ENCODE measurements around the gene RIPK4.

RIPK4 gene

GRCh38 chr21:41745026-41745820 is 21.6 kb downstream of the RIPK4 start:
- no peaks in the 10 kb centered on the region for H3K4me1 Mint-ChIP-seq (ENCODE audit: low read depth)
- no peaks in the 10 kb centered on the region for H3K36me3 Mint-ChIP-seq
- H3K27me3 Mint-ChIP-seq, result no peaks in the 10 kb centered on the region
- no peak overlapping the region for H3K4me3 Mint-ChIP-seq
- no peaks in the 10 kb centered on the region for H3K9me3 Mint-ChIP-seq (ENCODE audit: low read depth)
- H3K27ac Mint-ChIP-seq, result no peak overlapping the region

DNA sequence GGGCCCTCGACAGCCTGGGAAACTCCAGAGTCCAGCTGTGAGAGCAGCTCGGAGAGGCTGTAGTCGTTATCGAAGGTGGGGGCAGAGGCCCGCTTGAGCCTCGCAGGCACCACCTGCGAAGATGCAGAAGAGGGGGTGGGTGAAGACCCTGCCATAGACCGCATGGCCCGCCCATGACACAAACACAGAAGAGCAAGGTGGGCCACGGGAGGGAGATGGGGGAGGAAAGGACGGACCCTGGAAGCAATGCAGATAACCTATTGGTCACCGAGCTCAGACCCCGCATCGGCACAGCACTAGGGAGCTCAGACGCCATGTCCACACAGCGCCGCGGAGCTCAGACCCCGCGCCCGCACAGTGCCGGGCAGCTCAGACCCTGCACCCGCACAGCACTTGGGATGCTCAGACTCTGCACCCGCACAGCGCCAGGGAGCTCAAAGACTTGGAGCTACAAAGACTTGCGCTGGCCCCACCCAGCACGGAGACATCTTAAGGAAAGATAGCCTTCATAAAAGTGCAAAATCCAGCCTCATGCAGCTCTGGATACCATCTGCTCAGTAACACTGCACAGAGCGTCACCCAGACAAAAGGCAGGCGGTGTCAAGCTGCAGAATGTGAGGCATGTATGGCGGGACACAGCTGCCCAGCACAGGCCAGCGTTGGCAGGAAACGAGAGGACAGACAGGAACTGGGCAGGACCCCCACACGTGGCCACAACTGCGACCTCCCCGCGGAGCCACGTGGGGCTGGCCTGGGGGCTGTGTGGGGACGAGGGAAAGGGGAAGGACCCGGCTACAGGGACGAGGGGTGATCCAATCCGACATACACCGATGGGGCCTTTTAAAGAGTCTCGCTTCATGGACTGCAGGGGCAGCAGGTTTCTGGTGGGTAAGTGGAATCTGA is 22.6 kb downstream of the RIPK4 start:
- Mint-ChIP-seq H3K27me3 (no peaks in the 10 kb centered on the region), H3K36me3 (no peaks in the 10 kb centered on the region), H3K9me3 (ENCODE audit: low read depth) (no peaks in the 10 kb centered on the region), H3K27ac (no peak overlapping the region), H3K4me1 (ENCODE audit: low read depth) (no peaks in the 10 kb centered on the region), H3K4me3 (no peak overlapping the region)

DNA sequence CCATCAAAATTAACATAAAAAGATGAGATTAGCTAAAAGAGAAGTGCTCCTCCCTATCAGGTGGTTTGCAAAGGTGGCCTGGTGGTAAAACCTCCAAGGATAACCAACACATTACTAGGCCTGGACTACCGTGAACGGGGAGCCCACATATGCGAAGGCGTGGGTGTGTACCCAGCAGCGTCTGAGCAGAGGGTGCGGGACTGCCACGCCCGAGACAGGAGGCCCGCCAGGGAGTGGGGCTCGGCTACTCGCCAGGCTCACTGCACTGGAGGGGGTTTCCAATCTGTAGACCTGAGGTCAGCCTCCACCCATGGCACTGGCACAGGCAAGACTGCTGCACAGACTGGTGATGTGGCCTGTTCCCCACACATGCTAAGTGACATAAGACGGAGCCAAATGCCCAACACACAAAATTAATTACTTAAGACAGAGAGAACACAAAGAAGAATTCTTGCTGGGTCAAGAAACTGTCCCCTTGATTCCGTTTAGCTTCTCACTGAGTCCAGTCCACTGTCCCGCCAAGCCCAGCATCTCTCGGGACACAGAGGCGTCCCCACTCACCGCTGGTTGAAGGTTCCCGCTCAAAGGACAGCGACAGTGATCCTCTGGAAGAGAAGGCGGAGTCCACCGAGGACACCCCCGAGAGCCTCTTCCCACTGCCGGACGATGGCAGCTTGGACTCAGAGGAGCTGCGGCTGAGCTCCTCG is 23.4 kb downstream of the RIPK4 start:
- H3K9me3 Mint-ChIP-seq (ENCODE audit: low read depth), result no peaks in the 10 kb centered on the region
- no peaks in the 10 kb centered on the region for H3K4me1 Mint-ChIP-seq (ENCODE audit: low read depth)
- no peak overlapping the region for H3K27ac Mint-ChIP-seq
- H3K4me3 Mint-ChIP-seq, result no peak overlapping the region
- H3K36me3 Mint-ChIP-seq, result no peaks in the 10 kb centered on the region
- no peaks in the 10 kb centered on the region for H3K27me3 Mint-ChIP-seq

DNA sequence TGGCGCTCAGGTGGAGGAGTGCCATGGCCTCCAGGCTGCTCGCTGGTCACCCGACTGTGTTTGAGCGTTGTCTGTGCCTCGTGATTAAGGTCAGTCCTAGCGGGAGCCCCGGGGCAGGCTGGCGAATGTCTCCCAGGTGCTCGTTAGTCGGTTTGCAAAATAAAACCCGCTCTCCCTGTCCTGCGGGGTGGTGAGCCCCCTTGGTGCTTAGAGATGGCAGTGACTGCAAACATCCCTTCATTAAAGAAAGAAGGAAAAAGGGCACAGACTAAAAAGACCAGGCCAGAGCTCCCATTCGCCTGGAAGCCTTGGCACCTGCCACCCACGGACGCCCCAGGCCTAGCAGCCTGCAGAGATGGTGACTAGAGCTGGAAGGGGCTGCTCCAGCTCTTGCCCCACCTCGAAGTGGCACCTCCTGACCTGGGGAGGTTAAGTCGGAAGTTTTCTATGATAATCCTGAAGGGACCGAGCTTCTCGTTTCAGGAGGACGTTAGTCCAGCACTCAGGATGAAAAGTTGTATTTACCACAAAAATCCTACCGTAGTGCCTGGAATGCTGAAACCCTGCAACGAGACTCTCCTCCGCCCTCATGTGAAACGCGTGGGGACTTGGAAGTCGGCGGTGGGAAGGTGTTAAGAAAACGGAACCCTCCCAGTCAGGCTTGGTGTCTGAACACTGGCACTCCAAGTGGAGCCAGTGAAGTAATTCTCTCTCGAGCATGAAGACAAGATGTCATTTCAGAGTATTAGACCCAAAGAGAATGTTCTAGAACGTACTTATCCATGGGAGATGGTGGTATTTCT is 24.6 kb downstream of the RIPK4 start:
- no peaks in the 10 kb centered on the region for H3K9me3 Mint-ChIP-seq (ENCODE audit: low read depth)
- H3K4me1 Mint-ChIP-seq (ENCODE audit: low read depth), result no peaks in the 10 kb centered on the region
- H3K4me3 Mint-ChIP-seq, result no peak overlapping the region
- no peaks in the 10 kb centered on the region for H3K36me3 Mint-ChIP-seq
- H3K27ac Mint-ChIP-seq, result no peak overlapping the region
- no peaks in the 10 kb centered on the region for H3K27me3 Mint-ChIP-seq

DNA sequence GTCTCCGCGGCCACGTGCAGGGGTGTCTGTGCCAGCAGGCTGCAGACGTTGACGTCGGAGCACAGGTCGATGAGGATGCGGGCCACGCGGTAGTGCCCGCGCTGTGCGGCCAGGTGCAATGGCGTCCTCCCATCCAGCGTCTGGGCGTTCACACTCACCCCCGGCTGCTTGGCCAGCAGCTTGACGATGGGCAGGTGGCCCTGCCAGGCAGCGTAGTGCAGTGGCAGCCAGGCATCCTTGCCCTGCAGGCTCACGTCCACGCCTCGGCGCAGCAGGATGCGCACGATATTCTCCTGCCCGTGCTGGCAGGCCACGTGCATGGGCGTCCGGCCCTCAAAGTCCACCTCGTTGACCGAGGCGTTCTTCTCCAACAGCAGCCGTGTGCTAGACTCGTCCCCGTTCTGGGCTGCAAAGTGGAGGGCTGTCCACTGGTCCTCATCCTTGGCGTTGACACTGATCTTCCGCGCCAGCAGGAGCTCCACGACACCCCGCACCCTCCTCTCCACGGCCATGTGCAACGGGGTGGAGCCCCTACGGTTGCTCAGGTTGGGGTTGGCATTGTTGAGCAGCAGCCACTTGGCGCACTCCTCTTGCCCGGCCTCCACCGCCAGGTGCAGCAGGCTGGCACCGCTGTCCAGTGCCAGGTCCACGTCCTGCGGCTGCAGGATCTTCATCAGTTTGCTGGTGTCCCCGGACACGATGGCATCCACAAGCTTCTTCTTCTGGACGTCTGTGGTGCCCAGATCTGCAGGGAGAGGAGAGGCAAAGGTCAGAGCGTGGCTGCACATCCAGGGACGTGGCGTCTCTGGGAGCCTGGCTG is 25.4 kb downstream of the RIPK4 start:
- Mint-ChIP-seq H3K4me1 (ENCODE audit: low read depth) (no peaks in the 10 kb centered on the region), H3K36me3 (no peaks in the 10 kb centered on the region), H3K4me3 (no peak overlapping the region), H3K27ac (no peak overlapping the region), H3K27me3 (peaks cover 2% of the 10 kb centered on the region), H3K9me3 (ENCODE audit: low read depth) (no peaks in the 10 kb centered on the region)

DNA sequence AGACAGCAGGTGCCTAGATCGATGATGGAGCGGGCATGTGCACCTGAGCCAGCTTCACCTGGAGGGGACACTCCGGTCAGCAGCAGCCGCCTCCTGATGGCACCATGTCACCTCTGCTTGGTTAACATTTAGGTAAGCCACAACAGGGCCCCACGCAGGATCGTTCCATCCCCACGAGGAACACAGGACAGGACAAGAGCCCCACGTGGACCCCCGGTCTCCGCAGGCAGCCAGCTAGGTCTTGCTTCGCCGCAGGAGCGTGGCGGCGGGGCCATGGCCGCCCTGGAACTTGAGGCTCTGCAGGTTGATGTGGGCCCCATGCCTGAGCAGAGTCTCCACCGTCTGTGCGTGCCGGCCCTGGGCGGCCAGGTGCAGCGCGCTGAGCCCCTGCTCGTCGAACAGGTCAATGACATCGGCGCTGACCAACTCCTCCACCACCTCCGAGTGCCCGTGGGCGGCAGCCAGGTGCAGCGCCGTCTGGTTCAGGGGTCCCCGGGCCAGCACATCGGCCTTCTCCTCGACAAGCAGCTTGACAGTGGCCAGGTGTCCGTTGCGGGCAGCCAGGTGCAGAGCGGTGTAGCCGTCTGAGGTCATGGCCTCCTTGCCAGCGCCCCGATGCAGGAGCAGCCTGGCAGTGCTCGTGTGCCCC is 26.1 kb downstream of the RIPK4 start:
- Mint-ChIP-seq H3K4me3 (no peak overlapping the region), H3K9me3 (ENCODE audit: low read depth) (no peaks in the 10 kb centered on the region), H3K27ac (no peak overlapping the region), H3K36me3 (no peaks in the 10 kb centered on the region), H3K4me1 (ENCODE audit: low read depth) (no peaks in the 10 kb centered on the region), H3K27me3 (peaks cover 2% of the 10 kb centered on the region)

GRCh38 chr21:41739936-41740335 is 26.9 kb downstream of the RIPK4 start:
- Mint-ChIP-seq H3K4me3 (no peak overlapping the region), H3K9me3 (ENCODE audit: low read depth) (no peaks in the 10 kb centered on the region), H3K4me1 (ENCODE audit: low read depth) (no peaks in the 10 kb centered on the region), H3K27me3 (peaks cover 2% of the 10 kb centered on the region), H3K27ac (no peak overlapping the region), H3K36me3 (no peaks in the 10 kb centered on the region)

DNA sequence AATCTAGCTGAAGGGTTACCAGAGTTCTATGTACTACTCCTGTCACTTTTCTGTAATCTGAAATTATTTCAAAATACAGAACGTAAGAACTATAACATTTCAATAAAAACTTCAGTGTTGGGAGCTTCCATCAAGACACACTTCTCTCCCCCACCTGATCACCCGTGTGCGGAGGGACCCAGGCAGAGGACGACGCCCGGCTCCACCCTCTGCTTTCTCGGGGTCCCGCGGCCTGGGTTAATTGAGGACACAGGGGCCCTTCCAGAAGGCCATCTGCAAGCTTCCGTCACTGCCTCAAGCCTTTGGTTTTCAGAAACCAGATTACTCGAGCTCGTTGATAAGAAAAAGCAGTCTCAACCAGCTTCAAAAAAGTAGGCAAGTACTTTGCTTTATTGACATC is 27.8 kb downstream of the RIPK4 start:
- Mint-ChIP-seq H3K4me1 (ENCODE audit: low read depth) (no peaks in the 10 kb centered on the region), H3K27me3 (peaks cover 3% of the 10 kb centered on the region), H3K9me3 (ENCODE audit: low read depth) (no peaks in the 10 kb centered on the region), H3K4me3 (no peak overlapping the region), H3K27ac (no peak overlapping the region), H3K36me3 (no peaks in the 10 kb centered on the region)

GRCh38 chr21:41737651-41738324 is 29.1 kb downstream of the RIPK4 start:
- H3K27me3 Mint-ChIP-seq, result peaks cover 5% of the 10 kb centered on the region
- H3K4me1 Mint-ChIP-seq (ENCODE audit: low read depth), result no peaks in the 10 kb centered on the region
- H3K36me3 Mint-ChIP-seq, result no peaks in the 10 kb centered on the region

GRCh38 chr21:41736423-41736822 is 30.4 kb downstream of the RIPK4 start:
- Mint-ChIP-seq H3K9me3 (ENCODE audit: low read depth) (peaks cover 11% of the 10 kb centered on the region), H3K27me3 (peaks cover 5% of the 10 kb centered on the region), H3K36me3 (no peaks in the 10 kb centered on the region), H3K4me1 (ENCODE audit: low read depth) (no peaks in the 10 kb centered on the region), H3K4me3 (no peak overlapping the region), H3K27ac (no peak overlapping the region)

More at GRCh38 chr21:41737651-41738324, 29.1 kb downstream of the RIPK4 start:
- no peak overlapping the region for H3K27ac Mint-ChIP-seq
- H3K9me3 Mint-ChIP-seq (ENCODE audit: low read depth), result peaks cover 4% of the 10 kb centered on the region
- H3K4me3 Mint-ChIP-seq, result no peak overlapping the region

GRCh38 chr21:41733951-41734689 is 32.7 kb downstream of the RIPK4 start:
- Mint-ChIP-seq H3K36me3 (no peaks in the 10 kb centered on the region), H3K27me3 (peaks cover 5% of the 10 kb centered on the region), H3K4me1 (ENCODE audit: low read depth) (no peaks in the 10 kb centered on the region), H3K9me3 (ENCODE audit: low read depth) (peaks cover 14% of the 10 kb centered on the region), H3K4me3 (no peak overlapping the region), H3K27ac (no peak overlapping the region)

DNA sequence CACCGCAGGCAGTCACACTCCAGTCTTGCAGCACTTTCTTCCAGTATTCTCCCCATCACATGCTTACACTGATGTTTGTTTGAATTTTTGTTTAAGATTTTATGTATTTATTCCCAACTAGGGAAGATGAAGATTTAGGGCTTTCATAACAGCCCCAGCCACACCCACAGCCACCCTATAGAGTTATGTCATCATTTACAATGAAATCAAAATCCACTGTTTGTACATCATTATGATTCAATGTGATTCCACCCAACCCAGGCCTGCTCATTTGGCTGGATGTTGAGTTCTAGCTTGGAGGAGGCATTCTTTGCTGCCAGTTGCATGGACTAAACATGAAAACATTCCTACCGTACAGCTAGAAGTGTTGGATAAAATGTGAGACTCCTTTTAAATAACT is 35.8 kb downstream of the RIPK4 start:
- H3K9me3 Mint-ChIP-seq (ENCODE audit: low read depth), result peaks cover 14% of the 10 kb centered on the region
- H3K4me3 Mint-ChIP-seq, result no peak overlapping the region
- H3K27ac Mint-ChIP-seq, result no peak overlapping the region
- no peaks in the 10 kb centered on the region for H3K4me1 Mint-ChIP-seq (ENCODE audit: low read depth)
- peaks cover 13% of the 10 kb centered on the region for H3K27me3 Mint-ChIP-seq
- H3K36me3 Mint-ChIP-seq, result no peaks in the 10 kb centered on the region

Data from activated naive CD8-positive, alpha-beta T cell (primary cell).